ENCODE data around the gene RANBP17. TPM values are rescaled to one million over a fixed set of nuclear protein-coding genes. Genes with fewer than 3 reads are reported as not detected.

RANBP17 gene
- total RNA-seq, 2 experiments from 2014 or later, result not detected

DNA sequence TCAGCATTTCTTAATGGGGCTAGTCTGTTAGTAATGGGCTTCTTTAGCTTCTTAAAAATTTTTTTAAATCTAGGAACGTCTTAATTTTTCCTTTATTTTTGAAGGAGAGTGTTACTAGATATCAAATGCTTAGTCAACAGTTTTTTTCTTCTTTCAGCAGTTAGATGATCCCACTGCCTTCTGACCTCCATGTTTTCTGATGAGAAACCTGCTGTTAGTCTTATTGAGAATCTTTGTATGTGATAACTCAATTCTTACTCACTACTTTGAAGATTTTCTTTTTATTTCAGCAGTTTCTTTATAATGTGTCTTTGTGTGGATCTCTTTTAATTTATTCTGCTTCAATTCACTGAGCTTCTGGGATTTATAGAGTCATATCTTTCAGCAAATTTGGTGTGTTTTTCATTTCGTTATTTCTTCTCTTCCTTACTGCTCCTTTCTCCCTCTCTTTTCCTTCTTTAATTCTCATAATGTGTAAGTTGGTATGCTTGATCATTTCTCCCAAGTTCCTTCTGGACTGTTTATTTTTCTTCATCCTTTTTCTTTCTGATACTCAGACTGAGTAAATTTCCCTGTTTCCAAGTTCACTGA, 205.8 kb downstream of the RANBP17 start:
- H3K27ac Mint-ChIP-seq, result no peak overlapping the region
- H3K9me3 Mint-ChIP-seq, result peaks cover 24% of the 10 kb centered on the region
- ChIA-PET POLR2A (no interaction called here), CTCF (no interaction called here)
- H3K4me3 Mint-ChIP-seq, result no peak overlapping the region
- H3K4me1 Mint-ChIP-seq (ENCODE audit: low read depth), result no peaks in the 10 kb centered on the region
- intact Hi-C loops (cut with micrococcal nuclease), result no loop called here
- no peak for DNase-seq
- H3K36me3 Mint-ChIP-seq, result no peaks in the 10 kb centered on the region
- H3K27me3 Mint-ChIP-seq, result no peaks in the 10 kb centered on the region

DNA sequence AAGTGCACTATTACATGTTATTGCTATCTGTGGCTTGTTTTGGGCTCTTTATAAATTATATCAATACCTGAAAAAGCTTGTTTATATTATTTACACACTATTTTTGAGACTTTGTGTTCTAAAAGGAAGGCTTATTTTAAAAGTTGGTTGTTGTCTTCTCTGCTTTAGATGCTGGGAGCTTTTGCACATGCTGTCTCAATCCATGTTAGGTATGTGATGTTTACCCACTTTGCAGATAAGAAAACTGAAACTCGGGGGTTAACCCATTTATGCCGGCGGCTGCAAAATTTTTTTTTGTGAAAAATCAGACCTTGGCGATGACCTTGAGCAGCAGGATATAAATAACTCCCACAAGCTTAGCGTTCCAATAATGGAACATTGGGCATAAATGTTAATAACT, 212.9 kb downstream of the RANBP17 start:
- peaks cover 5% of the 10 kb centered on the region for H3K9me3 Mint-ChIP-seq
- CTCF ChIA-PET, result no interaction called here
- H3K4me3 Mint-ChIP-seq, result no peak overlapping the region
- intact Hi-C loops (cut with micrococcal nuclease), result no loop called here
- no peaks in the 10 kb centered on the region for H3K36me3 Mint-ChIP-seq
- H3K27ac Mint-ChIP-seq, result no peak overlapping the region
- DNase-seq, result no peak
- H3K4me1 Mint-ChIP-seq (ENCODE audit: low read depth), result no peaks in the 10 kb centered on the region
- no peaks in the 10 kb centered on the region for H3K27me3 Mint-ChIP-seq
- POLR2A ChIA-PET, result no interaction called here

- no peak for DNase-seq
- Mint-ChIP-seq H3K4me1 (ENCODE audit: low read depth) (no peaks in the 10 kb centered on the region), H3K9me3 (peaks cover 5% of the 10 kb centered on the region), H3K4me3 (no peak overlapping the region), H3K36me3 (no peaks in the 10 kb centered on the region), H3K27me3 (no peaks in the 10 kb centered on the region), H3K27ac (no peak overlapping the region)
- intact Hi-C loops (cut with micrococcal nuclease), result no loop called here
- POLR2A ChIA-PET, result no interaction called here
- CTCF ChIA-PET, result no interaction called here
Observed at GRCh38 chr5:171080186-171080938, 218.5 kb downstream of the RANBP17 start.

DNA sequence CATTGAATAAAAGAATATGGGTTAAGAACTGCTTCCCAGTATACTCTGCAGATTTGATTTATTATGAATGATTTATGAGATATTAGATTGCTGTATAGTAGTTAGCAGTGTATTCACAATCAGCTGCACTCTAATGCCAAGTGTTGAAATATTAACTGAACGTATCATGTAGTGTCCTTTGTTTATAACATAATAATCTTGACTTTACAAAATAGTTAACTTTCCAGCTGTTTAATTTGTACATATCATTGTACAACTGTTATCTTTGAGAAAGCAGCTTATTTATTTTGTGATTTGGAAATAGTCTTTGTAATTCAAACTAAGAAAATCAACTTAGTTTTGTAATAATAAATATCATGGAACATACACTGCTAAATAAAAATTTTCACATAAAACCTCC, 219.5 kb downstream of the RANBP17 start:
- POLR2A ChIA-PET, result no interaction called here
- no peak for DNase-seq
- Mint-ChIP-seq H3K36me3 (no peaks in the 10 kb centered on the region), H3K4me3 (no peak overlapping the region), H3K4me1 (ENCODE audit: low read depth) (no peaks in the 10 kb centered on the region), H3K27me3 (no peaks in the 10 kb centered on the region), H3K9me3 (peaks cover 5% of the 10 kb centered on the region), H3K27ac (no peak overlapping the region)
- intact Hi-C loops (cut with micrococcal nuclease), result no loop called here
- CTCF ChIA-PET, result no interaction called here

- intact Hi-C loops (cut with micrococcal nuclease), result no loop called here
- H3K27me3 Mint-ChIP-seq, result no peaks in the 10 kb centered on the region
Observed at GRCh38 chr5:171092194-171092593, 230.4 kb downstream of the RANBP17 start.

GRCh38 chr5:171093598-171093997, 231.8 kb downstream of the RANBP17 start:
- H3K36me3 Mint-ChIP-seq, result no peaks in the 10 kb centered on the region
- ChIA-PET CTCF (interaction anchor here (1.4 kb wide), 1 partner anchor 15 kb away, joined by 4 read pairs; no protein-coding TSS in a partner anchor), POLR2A (interaction anchor here (0.6 kb wide), 1 partner anchor 44 kb away, joined by 4 read pairs; no protein-coding TSS in a partner anchor)
- peaks cover 9% of the 10 kb centered on the region for H3K9me3 Mint-ChIP-seq
- H3K4me3 Mint-ChIP-seq, result no peak overlapping the region
- no peak overlapping the region for H3K27ac Mint-ChIP-seq
- H3K27me3 Mint-ChIP-seq, result no peaks in the 10 kb centered on the region
- no peak for DNase-seq
- H3K4me1 Mint-ChIP-seq (ENCODE audit: low read depth), result no peaks in the 10 kb centered on the region
- intact Hi-C loops (cut with micrococcal nuclease), result no loop called here

More at GRCh38 chr5:171092194-171092593, 230.4 kb downstream of the RANBP17 start:
- ChIA-PET CTCF (no interaction called here), POLR2A (no interaction called here)
- no peak for DNase-seq
- Mint-ChIP-seq H3K4me3 (no peak overlapping the region), H3K27ac (no peak overlapping the region), H3K36me3 (no peaks in the 10 kb centered on the region), H3K4me1 (ENCODE audit: low read depth) (no peaks in the 10 kb centered on the region), H3K9me3 (peaks cover 10% of the 10 kb centered on the region)

DNA sequence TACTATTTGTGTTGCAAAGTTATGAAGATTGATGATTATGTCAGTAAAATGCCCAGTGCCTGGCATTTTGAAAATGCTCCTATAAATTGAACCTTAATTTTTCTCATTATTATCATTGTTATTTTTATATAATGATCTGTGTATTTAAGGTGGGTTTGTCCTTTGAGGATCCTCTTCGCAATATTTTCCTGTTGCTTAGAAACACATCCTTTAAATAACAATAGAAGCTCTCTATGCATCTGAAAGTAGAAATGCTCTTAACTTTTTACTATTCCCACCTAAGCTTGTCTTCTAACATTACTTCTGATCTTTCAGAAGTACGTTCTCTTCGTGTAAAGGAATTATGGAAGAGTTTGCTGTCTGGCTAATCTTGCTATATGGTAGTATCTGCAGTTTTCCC, 232.5 kb downstream of the RANBP17 start:
- H3K27me3 Mint-ChIP-seq, result no peaks in the 10 kb centered on the region
- no peak overlapping the region for H3K27ac Mint-ChIP-seq
- no peaks in the 10 kb centered on the region for H3K4me1 Mint-ChIP-seq (ENCODE audit: low read depth)
- ChIA-PET CTCF (no interaction called here), POLR2A (no interaction called here)
- H3K9me3 Mint-ChIP-seq, result peaks cover 11% of the 10 kb centered on the region
- DNase-seq, result no peak
- H3K36me3 Mint-ChIP-seq, result no peaks in the 10 kb centered on the region
- H3K4me3 Mint-ChIP-seq, result no peak overlapping the region
- intact Hi-C loops (cut with micrococcal nuclease), result no loop called here

GRCh38 chr5:171102877-171103610, 241.2 kb downstream of the RANBP17 start:
- Mint-ChIP-seq H3K27me3 (no peaks in the 10 kb centered on the region), H3K9me3 (peaks cover 10% of the 10 kb centered on the region), H3K4me1 (ENCODE audit: low read depth) (no peaks in the 10 kb centered on the region), H3K36me3 (no peaks in the 10 kb centered on the region), H3K4me3 (no peak overlapping the region), H3K27ac (no peak overlapping the region)
- ChIA-PET POLR2A (no interaction called here), CTCF (no interaction called here)
- no peak for DNase-seq
- intact Hi-C loops (cut with micrococcal nuclease), result no loop called here

GRCh38 chr5:171107669-171108068, 245.9 kb downstream of the RANBP17 start:
- ChIA-PET POLR2A (no interaction called here), CTCF (no interaction called here)
- no peaks in the 10 kb centered on the region for H3K27me3 Mint-ChIP-seq
- DNase-seq, result no peak
- no peak overlapping the region for H3K27ac Mint-ChIP-seq
- intact Hi-C loops (cut with micrococcal nuclease), result no loop called here
- no peaks in the 10 kb centered on the region for H3K36me3 Mint-ChIP-seq
- H3K4me1 Mint-ChIP-seq (ENCODE audit: low read depth), result no peaks in the 10 kb centered on the region
- peaks cover 4% of the 10 kb centered on the region for H3K9me3 Mint-ChIP-seq
- no peak overlapping the region for H3K4me3 Mint-ChIP-seq

DNA sequence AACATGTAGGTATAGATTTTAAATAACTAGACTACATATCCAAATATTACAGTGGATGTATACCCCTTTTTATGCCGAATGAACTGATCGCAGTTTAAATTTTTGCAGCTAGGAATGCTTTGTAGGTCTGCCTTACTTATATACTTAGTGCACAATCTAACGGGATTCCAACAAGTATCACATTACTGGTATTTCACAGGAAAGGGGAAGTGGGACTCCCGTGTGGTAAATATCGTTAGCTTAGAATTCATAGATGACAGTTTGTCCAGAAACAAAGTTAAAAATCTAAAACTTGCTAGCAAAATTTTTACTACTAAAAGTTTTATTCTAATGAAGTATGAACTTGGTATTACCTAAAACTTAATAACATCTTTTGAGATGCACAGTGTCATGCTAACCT, 253.7 kb downstream of the RANBP17 start:
- ChIA-PET CTCF (no interaction called here), POLR2A (no interaction called here)
- Mint-ChIP-seq H3K27ac (no peak overlapping the region), H3K4me3 (no peak overlapping the region), H3K4me1 (ENCODE audit: low read depth) (no peaks in the 10 kb centered on the region), H3K9me3 (peaks cover 13% of the 10 kb centered on the region), H3K36me3 (no peaks in the 10 kb centered on the region), H3K27me3 (no peaks in the 10 kb centered on the region)
- no peak for DNase-seq
- intact Hi-C loops (cut with micrococcal nuclease), result no loop called here

DNA sequence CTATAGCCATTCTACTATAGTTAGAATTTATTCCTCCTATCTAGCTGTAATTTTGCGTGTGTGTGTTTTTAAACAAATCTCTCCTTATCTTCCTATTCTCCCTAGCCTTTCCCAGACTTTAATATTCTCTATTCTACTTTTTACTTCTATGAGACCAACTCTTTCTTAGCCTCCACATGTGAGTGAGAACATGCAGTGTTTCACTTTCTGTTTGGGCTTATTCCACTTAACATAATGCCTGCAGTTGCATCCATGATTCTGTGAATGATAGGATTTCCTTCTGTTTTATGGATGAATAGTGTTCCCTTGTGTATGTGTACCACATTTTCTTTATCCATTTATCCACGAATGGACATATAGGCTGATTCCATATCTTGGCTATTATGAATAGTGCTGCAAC, 254.9 kb downstream of the RANBP17 start:
- no peak overlapping the region for H3K4me3 Mint-ChIP-seq
- H3K4me1 Mint-ChIP-seq (ENCODE audit: low read depth), result no peaks in the 10 kb centered on the region
- no peak overlapping the region for H3K27ac Mint-ChIP-seq
- POLR2A ChIA-PET, result no interaction called here
- H3K9me3 Mint-ChIP-seq, result peaks cover 13% of the 10 kb centered on the region
- CTCF ChIA-PET, result no interaction called here
- H3K27me3 Mint-ChIP-seq, result no peaks in the 10 kb centered on the region
- no peaks in the 10 kb centered on the region for H3K36me3 Mint-ChIP-seq
- intact Hi-C loops (cut with micrococcal nuclease), result no loop called here
- DNase-seq, result no peak

DNA sequence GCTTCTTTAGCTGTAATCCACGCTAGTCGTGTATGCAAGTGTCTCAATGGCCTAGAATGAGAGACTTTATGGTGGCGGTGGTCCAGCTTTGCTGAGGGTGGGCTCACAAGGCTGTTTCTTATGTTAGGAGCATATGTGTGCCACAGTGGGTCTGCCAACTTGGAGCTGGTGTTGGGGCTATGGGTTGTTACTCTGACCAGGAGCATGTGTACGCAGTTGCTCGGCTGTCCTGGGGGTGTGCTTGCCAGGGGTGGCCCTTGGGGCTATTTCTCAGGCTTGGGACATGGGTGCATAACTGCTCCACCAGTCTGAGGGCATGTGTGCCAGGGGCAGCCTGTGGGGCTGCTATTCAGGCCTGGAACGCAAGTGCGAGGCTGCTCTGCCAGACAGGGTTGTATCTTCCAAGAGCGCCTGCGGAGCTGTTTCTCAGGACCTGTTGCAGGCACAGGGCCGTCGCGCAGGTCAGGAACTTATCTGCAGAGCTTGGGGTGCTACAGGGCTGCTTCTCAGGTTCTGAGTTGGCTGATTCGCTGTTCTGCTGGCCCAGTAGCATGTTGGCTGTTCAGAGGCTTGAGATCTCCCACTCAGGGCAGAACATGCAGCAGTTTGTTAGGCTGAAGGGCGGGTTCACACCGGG, 259.3 kb downstream of the RANBP17 start:
- no peak for DNase-seq
- H3K4me3 Mint-ChIP-seq, result no peak overlapping the region
- H3K27ac Mint-ChIP-seq, result no peak overlapping the region
- intact Hi-C loops (cut with micrococcal nuclease), result no loop called here
- peaks cover 2% of the 10 kb centered on the region for H3K27me3 Mint-ChIP-seq
- CTCF ChIA-PET, result no interaction called here
- H3K4me1 Mint-ChIP-seq (ENCODE audit: low read depth), result no peaks in the 10 kb centered on the region
- H3K36me3 Mint-ChIP-seq, result no peaks in the 10 kb centered on the region
- peaks cover 13% of the 10 kb centered on the region for H3K9me3 Mint-ChIP-seq
- POLR2A ChIA-PET, result no interaction called here
